ENCODE measurements around the gene DAB2IP.

GRCh38 chr9:121651295-121652020 lies at the start of gene DAB2IP:
- TF ChIP-seq CTCF (conservative IDR thresholded peaks at IDR 0.05; ENCODE audit: low read depth in 2 of 2) (no peak), REST (IDR thresholded peaks at IDR 0.05; ENCODE audit: unreplicated experiment) (no peak), EZH2 (IDR thresholded peaks at IDR 0.05; ENCODE audit: low read depth, unreplicated experiment) (no peak), POLR2AphosphoS5 (IDR thresholded peaks at IDR 0.05; ENCODE audit: low read depth) (no peak; the same call in 1 of the 2 replicates), CREB1 (CRISPR knock-in tag; IDR thresholded peaks at IDR 0.05; ENCODE audit: low read depth) (no peak), EZH2phosphoT487 (IDR thresholded peaks at IDR 0.05; ENCODE audit: unreplicated experiment) (no peak), NANOG (IDR thresholded peaks at IDR 0.05; ENCODE audit: borderline replicate concordance) (no peak)

All from GM23338 (cell line).